ENCODE results near the gene OR52A5.
"Not testable (repeated sequence)": the region's sequence is repeated elsewhere in the genome, so short reads cannot be mapped to it uniquely, and the experiment has no call there.

OR52A5 gene

DNA sequence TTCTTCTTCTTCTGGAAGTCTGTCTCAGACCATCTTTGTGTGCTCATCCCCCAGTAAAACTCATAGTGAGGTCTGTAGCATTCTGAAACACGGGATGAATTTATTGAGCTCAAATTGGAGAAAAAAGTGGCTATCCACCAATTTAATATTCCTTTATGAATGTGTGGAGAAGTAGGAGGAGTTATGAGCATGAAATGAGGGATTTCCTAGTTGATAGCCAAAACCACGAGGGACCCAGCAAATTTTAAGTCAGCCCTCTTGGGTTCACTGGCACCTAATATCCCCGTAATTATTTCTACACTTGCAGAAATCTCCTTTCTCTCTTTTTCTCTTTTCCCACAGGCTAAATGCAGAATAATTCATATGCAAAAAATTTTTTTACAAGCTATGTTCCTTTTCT lies 16.5 kb upstream of the OR52A5 start, which contains the start of gene OR52A1:
Gene OR52A1 (minus strand): TSS at position 101 of the 400 bp plus-strand sequence. CDS start 2,388 bp downstream, outside the sequence.
- TF ChIP-seq, protein P1, sequence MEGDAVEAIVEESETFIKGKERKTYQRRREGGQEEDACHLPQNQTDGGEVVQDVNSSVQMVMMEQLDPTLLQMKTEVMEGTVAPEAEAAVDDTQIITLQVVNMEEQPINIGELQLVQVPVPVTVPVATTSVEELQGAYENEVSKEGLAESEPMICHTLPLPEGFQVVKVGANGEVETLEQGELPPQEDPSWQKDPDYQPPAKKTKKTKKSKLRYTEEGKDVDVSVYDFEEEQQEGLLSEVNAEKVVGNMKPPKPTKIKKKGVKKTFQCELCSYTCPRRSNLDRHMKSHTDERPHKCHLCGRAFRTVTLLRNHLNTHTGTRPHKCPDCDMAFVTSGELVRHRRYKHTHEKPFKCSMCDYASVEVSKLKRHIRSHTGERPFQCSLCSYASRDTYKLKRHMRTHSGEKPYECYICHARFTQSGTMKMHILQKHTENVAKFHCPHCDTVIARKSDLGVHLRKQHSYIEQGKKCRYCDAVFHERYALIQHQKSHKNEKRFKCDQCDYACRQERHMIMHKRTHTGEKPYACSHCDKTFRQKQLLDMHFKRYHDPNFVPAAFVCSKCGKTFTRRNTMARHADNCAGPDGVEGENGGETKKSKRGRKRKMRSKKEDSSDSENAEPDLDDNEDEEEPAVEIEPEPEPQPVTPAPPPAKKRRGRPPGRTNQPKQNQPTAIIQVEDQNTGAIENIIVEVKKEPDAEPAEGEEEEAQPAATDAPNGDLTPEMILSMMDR (IDR thresholded peaks at IDR 0.05; ENCODE audit: borderline replicate concordance, insufficient read depth, low read depth, low read length): no peak
- H3K4me3 ChIP-seq (ENCODE audit: low read depth, low read length): no peak within 1 kb of the TSS

DNA sequence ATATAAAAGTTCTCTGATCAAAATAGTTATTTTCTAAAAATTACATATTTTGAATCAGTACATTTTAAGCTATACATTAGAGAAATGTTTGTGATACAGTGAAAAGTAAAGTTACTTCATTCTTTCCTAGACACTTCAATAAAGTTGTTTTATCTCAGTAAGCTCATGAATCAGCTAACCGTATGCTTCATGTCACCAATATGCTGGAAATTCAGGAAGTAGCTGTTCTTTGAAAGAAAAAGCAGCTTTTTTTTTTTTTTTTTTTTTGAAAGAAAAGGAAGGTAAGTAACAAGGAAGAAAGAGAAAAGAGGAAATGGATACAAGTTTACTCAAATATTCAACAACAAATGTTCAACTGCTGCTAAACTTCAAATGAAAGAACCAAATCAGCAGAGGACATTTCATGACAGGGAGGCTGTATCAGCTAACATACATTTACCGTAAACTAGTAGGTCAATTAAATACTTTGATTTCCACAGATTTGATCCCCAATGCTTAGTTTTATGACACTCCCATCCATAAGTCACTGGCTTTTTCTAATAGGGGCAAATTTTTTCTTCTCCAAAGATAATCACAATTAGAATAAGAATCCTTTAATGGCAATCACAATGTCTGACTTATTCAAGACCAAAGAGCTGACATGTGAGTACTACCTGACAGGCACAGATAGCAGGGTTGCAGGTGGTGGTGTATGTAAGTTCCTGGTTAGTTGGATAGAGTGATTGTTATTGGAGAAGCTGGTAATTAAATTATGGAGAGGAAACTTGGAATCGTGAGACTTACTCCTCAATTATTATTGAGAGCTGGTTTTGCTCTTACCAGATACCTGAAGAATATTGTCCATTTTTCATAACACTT lies 15.6 kb upstream of the OR52A5 start:
- no peak overlapping the region for H3K4me3 ChIP-seq (ENCODE audit: low read depth, low read length)
- TF ChIP-seq, protein P1 (IDR thresholded peaks at IDR 0.05; ENCODE audit: borderline replicate concordance, insufficient read depth, low read depth, low read length): no peak

DNA sequence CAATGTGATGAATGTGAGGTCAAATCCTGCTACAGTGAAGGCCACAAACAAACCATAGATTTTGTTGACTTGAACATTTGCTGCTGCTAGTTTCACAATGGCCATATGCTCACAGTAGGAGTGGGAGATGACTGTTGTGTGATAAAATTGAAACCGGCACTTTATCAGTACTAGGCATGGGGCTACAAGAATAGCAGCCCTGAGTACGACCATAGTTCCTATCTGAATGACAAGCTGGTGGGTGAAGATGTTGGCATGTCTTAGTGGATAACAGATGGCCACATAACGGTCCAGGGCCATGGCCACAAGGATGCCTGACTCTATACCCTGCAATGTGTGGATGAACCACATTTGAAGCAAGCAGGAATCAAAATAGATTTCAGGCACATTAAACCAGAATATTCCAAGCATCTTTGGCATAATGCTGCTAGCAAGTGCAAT lies 13.6 kb upstream of the OR52A5 start:
- no peak overlapping the region for H3K4me3 ChIP-seq (ENCODE audit: low read depth, low read length)
- TF ChIP-seq, protein P1 (IDR thresholded peaks at IDR 0.05; ENCODE audit: borderline replicate concordance, insufficient read depth, low read depth, low read length): no peak

DNA sequence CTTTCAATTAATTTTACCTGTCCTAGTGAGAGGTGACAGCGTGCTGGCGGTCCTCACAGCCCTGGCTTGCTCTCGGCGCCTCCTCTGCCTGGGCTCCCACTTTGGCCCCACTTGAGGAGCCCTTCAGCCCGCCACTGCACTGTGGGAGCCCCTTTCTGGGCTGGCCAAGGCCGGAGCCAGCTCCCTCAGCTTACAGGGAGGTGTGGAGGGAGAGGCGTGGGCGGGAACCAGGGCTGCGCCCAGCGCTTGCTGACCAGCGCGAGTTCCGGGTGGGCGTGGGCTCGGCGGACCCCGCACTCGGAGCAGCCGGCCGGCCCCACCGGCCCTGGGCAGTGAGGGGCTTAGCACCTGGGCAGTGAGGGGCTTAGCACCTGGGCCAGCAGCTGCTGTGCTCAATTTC lies 6.0 kb upstream of the OR52A5 start:
- not testable (repeated sequence) for H3K4me3 ChIP-seq (ENCODE audit: low read depth, low read length)

DNA sequence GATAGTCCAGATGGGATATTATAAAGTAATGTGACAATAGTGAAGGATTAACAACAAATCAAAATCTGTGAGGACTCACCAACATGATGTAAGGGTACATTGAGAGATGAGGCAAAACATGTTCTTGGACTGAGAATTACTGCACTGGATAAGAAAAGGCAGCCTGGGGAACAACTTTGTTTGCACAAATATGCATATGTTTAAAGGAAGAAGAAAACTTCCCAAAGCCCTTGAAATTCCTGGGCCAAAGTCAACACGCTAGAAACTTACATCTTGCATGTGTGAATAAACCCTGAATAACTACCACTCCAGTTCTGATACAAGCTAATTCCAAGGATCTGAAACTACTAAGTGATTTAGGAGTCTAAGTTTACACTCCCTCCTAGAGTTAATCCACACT lies 1.1 kb downstream of the OR52A5 start:
- TF ChIP-seq, protein P1 (IDR thresholded peaks at IDR 0.05; ENCODE audit: borderline replicate concordance, insufficient read depth, low read depth, low read length): no peak
- no peak overlapping the region for H3K4me3 ChIP-seq (ENCODE audit: low read depth, low read length)

DNA sequence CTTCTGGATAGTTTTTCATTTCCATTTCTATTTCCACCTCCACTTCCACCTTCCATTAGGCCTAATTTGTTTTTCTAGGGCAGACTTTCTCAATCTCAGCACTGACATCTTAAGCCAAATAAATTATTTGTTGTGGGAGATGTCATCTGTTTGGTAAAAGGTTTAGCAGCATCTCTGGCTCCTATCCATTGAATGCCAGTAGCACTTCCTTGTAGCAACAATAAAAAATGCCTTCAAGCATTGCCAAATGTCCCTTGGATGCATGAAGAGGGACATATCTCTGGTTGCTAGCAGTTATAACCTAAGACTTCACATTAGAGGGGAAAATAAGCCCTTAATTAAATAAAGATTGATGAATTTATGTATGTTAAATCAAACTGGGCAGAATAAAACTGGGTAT lies 1.9 kb downstream of the OR52A5 start:
- TF ChIP-seq, protein P1 (IDR thresholded peaks at IDR 0.05; ENCODE audit: borderline replicate concordance, insufficient read depth, low read depth, low read length): no peak
- no peak overlapping the region for H3K4me3 ChIP-seq (ENCODE audit: low read depth, low read length)

DNA sequence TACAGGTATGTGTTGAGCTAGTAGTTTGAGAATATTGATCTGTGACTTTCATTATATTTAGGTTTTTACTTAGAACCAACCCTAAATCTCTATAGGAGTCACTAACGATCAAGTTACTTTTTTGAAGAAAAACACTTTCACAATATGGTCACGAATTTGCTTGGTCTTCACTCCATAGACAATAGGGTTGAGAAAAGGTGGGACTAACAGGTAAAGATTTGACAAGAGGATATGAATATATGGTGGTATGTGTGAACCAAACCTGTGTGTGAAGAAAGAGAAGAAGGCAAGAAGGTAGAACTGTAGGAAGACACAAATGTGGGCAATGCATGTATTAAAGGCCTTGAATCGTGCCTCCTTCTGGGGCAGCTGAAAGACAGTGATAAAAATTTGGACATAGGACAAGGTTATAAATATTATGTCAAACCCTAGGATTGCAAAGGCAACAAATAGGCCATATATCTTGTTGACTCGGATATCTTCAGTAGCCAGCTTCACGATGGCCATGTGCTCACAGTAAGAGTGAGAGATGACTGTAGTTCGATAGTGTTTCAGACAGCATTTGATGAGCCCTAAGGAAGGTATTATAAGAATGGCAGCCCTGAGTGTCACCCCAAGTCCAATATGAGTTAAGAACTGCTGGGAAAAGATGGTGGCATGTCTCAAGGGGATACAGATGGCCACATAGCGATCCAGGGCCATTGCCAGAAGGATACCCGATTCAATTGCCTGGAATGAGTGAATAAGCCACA lies 6.4 kb downstream of the OR52A5 start:
- TF ChIP-seq, protein P1 (IDR thresholded peaks at IDR 0.05; ENCODE audit: borderline replicate concordance, insufficient read depth, low read depth, low read length): no peak

More for the DNA sequence above, 6.4 kb downstream of the OR52A5 start:
- no peak overlapping the region for H3K4me3 ChIP-seq (ENCODE audit: low read depth, low read length)

Data from GM12875 (cell line).